Neuronal stem cell (in vitro differentiated cells): ENCODE results near the gene LRP1B.

ENCODE experiments used
- DNase-seq: peaks from one replicate; pipeline ENCODE4 v3.0.0-alpha.2; 2013; ENCODE audit warnings: low spot score
- H2AFZ ChIP-seq: one replicate; pipeline ENCODE4 v1.6.1; 2013; ENCODE audit warnings: mild to moderate bottlenecking, low read length, inconsistent platforms
- H2AK5ac ChIP-seq: 2 replicates; pipeline ENCODE4 v1.6.1; 2013; ENCODE audit warnings: low read depth, mild to moderate bottlenecking, inconsistent platforms, low read length, moderate library complexity, mixed read lengths
- H2BK120ac ChIP-seq: 2 replicates; pipeline ENCODE4 v1.6.1; 2013; ENCODE audit warnings: low read depth, mild to moderate bottlenecking, inconsistent platforms, low read length, moderate library complexity, mixed read lengths
- H2BK12ac ChIP-seq: one replicate; pipeline ENCODE4 v1.6.1; 2013; ENCODE audit warnings: low read length, inconsistent platforms
- H2BK15ac ChIP-seq: 2 replicates; pipeline ENCODE4 v1.6.1; 2013; ENCODE audit warnings: mild to moderate bottlenecking, low read length, inconsistent platforms, mixed read lengths
- H2BK5ac ChIP-seq: one replicate; pipeline ENCODE4 v1.6.1; 2013; ENCODE audit warnings: inconsistent platforms, mild to moderate bottlenecking, low read length, moderate library complexity
- H3K14ac ChIP-seq: one replicate; pipeline ENCODE4 v1.6.1; 2013; ENCODE audit warnings: low read length, inconsistent platforms
- H3K18ac ChIP-seq: 2 replicates; pipeline ENCODE4 v1.6.1; 2013; ENCODE audit warnings: low read length, inconsistent platforms
- H3K23ac ChIP-seq: 2 replicates; pipeline ENCODE4 v1.6.1; 2013; ENCODE audit warnings: low read depth, mild to moderate bottlenecking, mixed read lengths, low read length, inconsistent platforms; ENCODE audit not compliant: poor library complexity
- H3K27ac ChIP-seq: replicated peaks from 3 replicates; pipeline ENCODE4 v1.5.1; 2013; ENCODE audit warnings: low read length, inconsistent platforms
- H3K27me3 ChIP-seq, 3 experiments: 2 replicates each; pipeline ENCODE4 v1.6.1; 2013; ENCODE audit warnings: low read length in 3 of 3, mild to moderate bottlenecking in 2 of 3, inconsistent platforms in 1 of 3, low read depth in 1 of 3, mixed read lengths in 1 of 3, moderate library complexity in 1 of 3; ENCODE audit not compliant: control insufficient read depth in 3 of 3, insufficient read depth in 3 of 3
- H3K36me3 ChIP-seq, 2 donors: replicated peaks in 1 of 2; 2 replicates each; pipeline ENCODE4 v1.6.1; 2013; ENCODE audit warnings: low read length in 2 of 2; ENCODE audit not compliant: control insufficient read depth in 2 of 2, insufficient read depth in 2 of 2
- H3K4ac ChIP-seq: 2 replicates; pipeline ENCODE4 v1.6.1; 2013; ENCODE audit warnings: inconsistent platforms, mild to moderate bottlenecking, low read length, moderate library complexity
- H3K4me1 ChIP-seq, 2 donors: 1 replicate in 1 of 2; 2 replicates in 1 of 2; pipeline ENCODE4 v1.6.1; 2013; ENCODE audit warnings: low read length in 2 of 2, low read depth in 1 of 2; ENCODE audit not compliant: control insufficient read depth in 2 of 2, insufficient read depth in 1 of 2
- H3K4me2 ChIP-seq: one replicate; pipeline ENCODE4 v1.6.1; 2013; ENCODE audit warnings: mild to moderate bottlenecking, low read length, inconsistent platforms; ENCODE audit not compliant: insufficient read depth, poor library complexity, severe bottlenecking
- H3K4me3 ChIP-seq, 2 donors: 2 replicates each; pipeline ENCODE4 v1.5.1; 2013; ENCODE audit warnings: low read length in 2 of 2, mild to moderate bottlenecking in 2 of 2, inconsistent platforms in 1 of 2, moderate library complexity in 1 of 2
- H3K79me1 ChIP-seq: one replicate; pipeline ENCODE4 v1.6.1; 2013; ENCODE audit warnings: low read depth, mild to moderate bottlenecking, inconsistent platforms, low read length, moderate library complexity
- H3K9ac ChIP-seq: one replicate; pipeline ENCODE4 v1.6.1; 2013; ENCODE audit warnings: mild to moderate bottlenecking, low read depth, low read length, inconsistent platforms; ENCODE audit not compliant: poor library complexity
- H3K9me3 ChIP-seq, 2 donors: replicated peaks in 1 of 2; 2 replicates each; pipeline versions ENCODE3 to v1.6.1; 2013; ENCODE audit warnings: low read length in 2 of 2, mild to moderate bottlenecking in 2 of 2, inconsistent platforms in 1 of 2, low read depth in 1 of 2, mixed read lengths in 1 of 2, moderate library complexity in 1 of 2; ENCODE audit not compliant: control insufficient read depth in 2 of 2, insufficient read depth in 1 of 2
- H4K8ac ChIP-seq: one replicate; pipeline ENCODE4 v1.6.1; 2013; ENCODE audit warnings: low read depth, mild to moderate bottlenecking, inconsistent platforms, low read length, moderate library complexity
- H4K91ac ChIP-seq: one replicate; pipeline ENCODE4 v1.6.1; 2013; ENCODE audit warnings: low read length, low read depth, mild to moderate bottlenecking, inconsistent platforms; ENCODE audit not compliant: poor library complexity
- WGBS, 2 donors: extraction: QIAGEN DNeasy Blood & Tissue Kit; methylation state at CpG; one replicate each; pipeline ENCODE4 v1.1.7; 2013; ENCODE audit warnings: missing lambda C conversion rate in 2 of 2, mixed read lengths in 1 of 2; ENCODE audit not compliant: insufficient read length in 2 of 2, insufficient replicate concordance in 1 of 2; ENCODE audit errors: extremely low coverage in 2 of 2; 5-methylcytosine and 5-hydroxymethylcytosine counted together

The LRP1B gene

GRCh38 chr2:142153601-142154000 is 22.8 kb upstream of the LRP1B start:
- no peak overlapping the region for H3K4me2 ChIP-seq
- no peak overlapping the region for H3K4me3 ChIP-seq
- no peak overlapping the region for H2BK5ac ChIP-seq
- WGBS, 2 donors, result no CpG with 5 or more reads among the region's 1 CpG
- no peak overlapping the region for H3K18ac ChIP-seq
- no peak overlapping the region for H2BK120ac ChIP-seq
- H3K36me3 ChIP-seq, result no peaks in the 10 kb centered on the region
- no peak overlapping the region for H3K27ac ChIP-seq
- no peaks in the 10 kb centered on the region for H3K4me1 ChIP-seq
- H2BK15ac ChIP-seq, result no peak overlapping the region
- H3K14ac ChIP-seq, result no peak overlapping the region
- H4K8ac ChIP-seq, result no peak overlapping the region
- no peak overlapping the region for H3K23ac ChIP-seq
- H3K9me3 ChIP-seq, result no peaks in the 10 kb centered on the region
- H3K79me1 ChIP-seq, result no peaks in the 10 kb centered on the region
- no peaks in the 10 kb centered on the region for H3K27me3 ChIP-seq
- H4K91ac ChIP-seq, result no peak overlapping the region
- no peak overlapping the region for H2AFZ ChIP-seq
- H3K9ac ChIP-seq, result no peak overlapping the region
- no peak for DNase-seq
- H3K4ac ChIP-seq, result no peak overlapping the region
- H2BK12ac ChIP-seq, result no peak overlapping the region
- no peak overlapping the region for H2AK5ac ChIP-seq

- Histone ChIP-seq H3K14ac (no peak overlapping the region), H4K91ac (no peak overlapping the region), H3K4ac (no peak overlapping the region), H3K4me2 (no peak overlapping the region), H3K18ac (no peak overlapping the region), H3K79me1 (no peaks in the 10 kb centered on the region), H3K27ac (no peak overlapping the region), H3K4me1 (no peaks in the 10 kb centered on the region), H3K9ac (no peak overlapping the region), H2AFZ (no peak overlapping the region), H2BK120ac (no peak overlapping the region), H2AK5ac (no peak overlapping the region), H2BK12ac (no peak overlapping the region), H2BK15ac (no peak overlapping the region), H3K23ac (no peak overlapping the region), H3K27me3 (no peaks in the 10 kb centered on the region), H4K8ac (no peak overlapping the region), H3K4me3 (no peak overlapping the region), H3K9me3 (no peaks in the 10 kb centered on the region), H3K36me3 (no peaks in the 10 kb centered on the region), H2BK5ac (no peak overlapping the region)
- no CpG with 5 or more reads among the region's 1 CpG for WGBS, 2 donors
- DNase-seq, result no peak
These were observed 19.6 kb upstream of the LRP1B start for GRCh38 chr2:142150453-142150852.

- H2BK15ac ChIP-seq, result no peak overlapping the region
- no peak overlapping the region for H3K4ac ChIP-seq
- H2BK5ac ChIP-seq, result no peak overlapping the region
- no peak overlapping the region for H3K18ac ChIP-seq
- H3K4me3 ChIP-seq, result no peak overlapping the region
- no peak overlapping the region for H3K4me2 ChIP-seq
- no CpG with 5 or more reads among the region's 2 CpGs for WGBS, 2 donors
- H4K91ac ChIP-seq, result no peak overlapping the region
- H3K9me3 ChIP-seq, result no peaks in the 10 kb centered on the region
- no peak for DNase-seq
- H3K27ac ChIP-seq, result no peak overlapping the region
- no peaks in the 10 kb centered on the region for H3K4me1 ChIP-seq
- H3K9ac ChIP-seq, result no peak overlapping the region
- no peak overlapping the region for H3K23ac ChIP-seq
- H2BK120ac ChIP-seq, result no peak overlapping the region
- H2BK12ac ChIP-seq, result no peak overlapping the region
- H3K14ac ChIP-seq, result no peak overlapping the region
- no peak overlapping the region for H2AFZ ChIP-seq
- no peak overlapping the region for H4K8ac ChIP-seq
- H2AK5ac ChIP-seq, result no peak overlapping the region
- no peaks in the 10 kb centered on the region for H3K79me1 ChIP-seq
- no peaks in the 10 kb centered on the region for H3K27me3 ChIP-seq
- H3K36me3 ChIP-seq, result no peaks in the 10 kb centered on the region
These were observed 13.7 kb upstream of the LRP1B start for GRCh38 chr2:142144547-142144946.

GRCh38 chr2:142142595-142142994 is 11.8 kb upstream of the LRP1B start:
- no peaks in the 10 kb centered on the region for H3K27me3 ChIP-seq
- no peak overlapping the region for H2BK120ac ChIP-seq
- no peaks in the 10 kb centered on the region for H3K36me3 ChIP-seq
- H3K79me1 ChIP-seq, result no peaks in the 10 kb centered on the region
- H4K91ac ChIP-seq, result no peak overlapping the region
- no peak overlapping the region for H3K4ac ChIP-seq
- H3K14ac ChIP-seq, result no peak overlapping the region
- no peak for DNase-seq
- H3K27ac ChIP-seq, result no peak overlapping the region
- H4K8ac ChIP-seq, result no peak overlapping the region
- H2BK15ac ChIP-seq, result no peak overlapping the region
- H3K23ac ChIP-seq, result no peak overlapping the region
- H3K4me3 ChIP-seq, result no peak overlapping the region
- H3K4me2 ChIP-seq, result no peak overlapping the region
- H3K18ac ChIP-seq, result no peak overlapping the region
- H2BK12ac ChIP-seq, result no peak overlapping the region
- no peak overlapping the region for H2BK5ac ChIP-seq
- H2AK5ac ChIP-seq, result no peak overlapping the region
- no peak overlapping the region for H3K9ac ChIP-seq
- no peaks in the 10 kb centered on the region for H3K9me3 ChIP-seq
- H3K4me1 ChIP-seq, result no peaks in the 10 kb centered on the region
- no peak overlapping the region for H2AFZ ChIP-seq
- no CpG with 5 or more reads among the region's 3 CpGs for WGBS, 2 donors
